OCI-M2 (cell line): ENCODE measurements around the gene AP1AR.
"Not testable (repeated sequence)": the region's sequence is repeated elsewhere in the genome, so short reads cannot be mapped to it uniquely, and the experiment has no call there.

Source experiments
- DNase-seq: peaks from one replicate; lab custom pipeline; 2025; ENCODE audit not compliant: unreplicated experiment; lab: John Stamatoyannopoulos, UW

Gene AP1AR

DNA sequence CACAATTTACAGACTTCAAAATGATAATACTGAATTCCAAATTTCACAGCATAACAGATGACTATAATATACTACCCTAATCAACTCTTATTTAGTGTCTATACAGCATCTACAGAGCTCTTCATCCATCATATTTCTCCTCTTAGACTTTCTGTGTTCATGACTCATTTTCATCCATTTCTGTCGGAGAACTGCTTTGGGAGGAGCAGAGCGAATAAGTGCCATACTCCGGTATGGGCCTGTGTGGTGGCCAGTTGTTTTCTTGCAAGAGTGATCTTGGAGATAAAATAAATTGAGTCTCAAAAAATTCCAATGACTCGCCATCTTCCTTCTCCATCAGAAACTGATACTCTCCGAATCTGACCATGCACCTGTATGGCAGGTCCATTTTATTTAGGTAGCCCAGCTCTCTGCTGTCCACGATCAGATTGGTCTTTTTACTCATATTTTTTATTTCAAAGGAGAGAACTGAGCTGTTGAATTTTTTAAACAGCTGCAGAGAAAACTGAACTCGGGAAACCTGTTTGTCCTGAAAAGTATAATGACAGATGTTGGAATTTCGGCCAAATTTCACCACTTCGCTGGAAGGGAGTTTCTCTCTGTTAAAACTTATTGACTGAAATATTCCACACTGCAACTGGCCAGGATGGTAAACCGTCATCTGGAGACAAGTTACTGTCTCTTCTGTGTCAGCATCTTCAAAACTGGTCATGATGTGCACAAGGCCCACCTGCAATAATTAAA lies 46.3 kb downstream of the AP1AR start:
- no peak for DNase-seq

DNA sequence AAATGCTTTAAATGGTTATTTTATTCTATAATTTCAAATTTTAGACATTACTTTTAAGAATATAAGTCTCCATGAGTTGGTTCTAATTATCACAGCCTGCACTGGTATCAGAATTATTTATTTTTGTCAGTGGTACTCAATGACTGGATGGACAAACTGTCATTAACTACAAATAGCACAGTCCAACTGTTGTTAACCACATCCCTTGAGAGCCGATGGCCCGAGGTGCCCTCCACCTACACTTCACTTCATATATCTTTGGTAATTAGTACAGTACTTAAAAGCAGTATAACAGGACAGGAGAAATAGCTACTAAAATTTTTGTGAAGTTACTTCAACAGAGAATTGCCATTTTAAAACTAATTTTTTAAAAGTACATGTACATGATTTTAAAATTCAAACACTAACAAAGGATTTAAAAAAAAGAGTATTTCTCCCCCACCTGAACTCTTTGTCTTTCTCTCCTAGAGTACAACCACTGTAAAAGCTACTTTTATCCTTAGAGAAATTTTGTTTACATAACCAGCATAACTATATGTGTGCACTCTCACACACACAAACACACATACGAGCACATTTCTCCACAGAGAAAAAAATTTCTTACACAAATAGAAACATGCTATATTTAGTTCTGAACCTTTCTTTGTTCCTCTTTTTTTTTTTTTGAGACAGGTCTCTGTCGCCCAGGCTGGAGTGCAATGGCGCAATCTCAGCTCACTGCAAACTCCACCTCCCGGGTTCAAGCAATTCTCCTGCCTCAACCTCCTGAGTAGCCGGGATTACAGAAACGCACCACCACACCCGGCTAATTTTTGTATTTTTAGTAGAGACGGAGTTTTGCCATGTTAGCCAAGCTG lies 47.7 kb downstream of the AP1AR start:
- no peak for DNase-seq

DNA sequence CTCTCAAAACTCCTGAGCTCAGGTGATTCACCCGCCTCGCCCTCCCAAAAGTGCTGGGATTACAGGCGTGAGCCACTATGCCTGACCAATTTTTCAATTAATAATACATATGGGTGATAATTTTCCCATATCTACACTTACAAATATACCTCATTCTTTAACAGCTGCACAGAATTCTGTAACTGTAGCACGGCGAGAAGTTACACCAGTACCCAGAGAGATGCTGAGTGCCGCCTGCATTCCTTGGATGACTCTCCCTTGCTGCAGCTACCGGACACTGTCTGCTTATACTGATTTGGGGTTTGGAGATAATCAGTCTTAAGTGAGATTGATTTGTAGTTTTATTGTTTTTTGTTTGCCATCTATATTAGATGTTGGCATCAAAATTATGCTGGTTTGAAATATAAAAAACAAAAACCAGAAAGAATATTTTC lies 48.3 kb downstream of the AP1AR start:
- DNase-seq: no peak

DNA sequence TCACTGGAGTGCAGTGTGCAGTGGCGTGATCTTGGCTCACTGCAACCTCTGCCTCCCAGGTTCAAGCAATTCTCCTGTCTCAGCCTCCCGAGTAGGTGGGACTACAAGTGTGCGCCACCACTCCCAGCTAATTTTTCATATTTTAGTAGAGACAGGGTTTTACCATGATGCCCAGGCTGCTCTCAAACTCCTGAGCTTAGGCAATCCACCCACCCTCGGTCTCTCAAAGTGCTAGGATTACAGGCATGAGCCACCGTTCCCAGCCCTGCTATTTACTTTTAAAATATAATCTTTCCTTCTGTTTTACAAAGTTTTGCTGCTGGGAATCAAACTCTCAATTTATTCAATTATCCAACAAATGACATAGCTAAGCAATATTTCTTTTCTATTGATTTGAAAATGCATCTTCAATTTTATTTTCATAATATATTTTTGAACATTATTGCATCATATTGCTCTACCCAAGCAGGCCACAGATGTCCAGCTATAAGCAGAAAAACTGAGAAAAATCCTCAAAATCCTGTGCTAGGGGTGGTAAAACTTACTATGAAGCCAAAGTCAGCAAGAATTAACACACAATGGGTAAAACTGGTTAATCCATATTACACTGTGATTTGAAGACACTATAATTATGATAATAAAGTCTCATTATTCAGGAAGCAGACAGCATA lies 48.9 kb downstream of the AP1AR start:
- no peak for DNase-seq

DNA sequence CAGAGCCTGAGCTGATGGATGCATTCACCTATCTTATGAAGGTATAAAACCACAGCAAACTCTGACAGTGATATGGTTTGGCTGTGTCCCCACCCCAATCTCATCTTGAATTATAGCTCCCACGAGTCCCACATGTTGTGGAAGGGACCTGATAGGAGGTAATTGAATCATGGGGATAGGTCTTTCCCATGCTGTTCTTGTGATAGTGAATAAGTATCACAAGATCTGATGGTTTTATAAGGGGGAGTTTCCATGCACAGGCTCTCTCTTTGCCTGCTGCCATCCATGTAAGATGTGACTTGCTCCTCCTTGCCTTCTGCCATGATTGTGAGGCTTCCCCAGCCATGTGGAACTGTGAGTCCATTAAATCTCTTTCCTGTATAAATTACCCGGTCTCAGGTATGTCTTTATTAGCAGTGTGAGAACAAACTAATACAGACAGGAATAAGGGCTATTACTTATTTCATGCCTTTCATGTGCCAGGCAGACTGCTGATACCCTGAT lies 50.4 kb downstream of the AP1AR start:
- DNase-seq: not testable (repeated sequence)

DNA sequence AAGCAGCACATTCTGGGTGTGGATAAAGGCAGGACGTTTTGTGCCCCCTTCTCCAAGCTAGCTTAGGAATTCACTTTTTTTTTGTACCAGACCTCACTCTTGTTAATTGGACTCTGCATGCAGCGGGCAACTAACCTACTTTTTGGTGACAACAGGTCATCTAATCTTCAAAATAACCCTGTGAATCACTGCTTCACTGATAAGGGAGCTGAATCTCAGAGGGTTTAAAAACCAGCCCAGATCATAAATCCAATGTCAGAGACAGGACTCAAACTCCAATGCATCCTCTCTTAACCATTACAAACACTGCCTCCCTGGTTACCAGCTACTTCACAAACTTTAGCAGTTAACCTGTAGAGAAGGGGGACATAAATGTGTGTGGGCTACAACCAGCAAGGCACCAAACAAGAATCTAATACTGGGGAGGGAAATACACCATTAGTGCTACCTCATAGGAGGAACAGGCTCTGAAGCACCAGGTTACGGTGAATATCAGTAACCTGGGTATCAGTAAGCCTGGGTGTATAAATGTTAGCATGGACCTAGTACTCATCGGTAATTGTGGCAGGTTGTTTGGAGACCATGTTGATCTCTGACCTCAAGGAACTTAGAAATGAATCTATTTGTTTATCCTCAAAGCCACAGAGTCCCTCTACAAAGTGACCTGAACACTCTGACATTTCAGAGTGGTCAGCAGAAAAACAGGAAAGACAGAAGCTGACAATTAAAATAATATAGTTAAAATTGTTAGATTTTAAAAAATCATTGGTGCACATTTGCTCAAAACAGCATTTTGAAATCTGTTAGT lies 51.5 kb downstream of the AP1AR start:
- no peak for DNase-seq

DNA sequence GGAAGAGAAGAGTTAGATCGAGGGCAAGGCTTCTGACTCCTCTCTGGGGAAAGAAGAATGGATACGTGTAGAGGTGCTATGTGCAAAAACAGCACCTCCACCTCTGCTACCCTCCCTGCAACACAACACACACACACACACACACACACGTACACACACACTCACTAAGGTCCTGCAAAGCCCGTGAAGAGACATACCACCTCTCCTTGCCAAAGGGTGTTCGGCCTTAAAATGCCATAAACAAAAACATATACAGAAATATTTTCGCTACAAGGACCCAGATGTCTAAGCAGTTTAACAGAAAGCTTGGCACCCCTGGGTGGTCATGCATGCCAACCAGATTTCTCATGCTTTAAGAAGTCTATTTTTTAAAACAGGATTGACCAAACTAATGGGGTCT lies 52.6 kb downstream of the AP1AR start:
- DNase-seq: no peak

DNA sequence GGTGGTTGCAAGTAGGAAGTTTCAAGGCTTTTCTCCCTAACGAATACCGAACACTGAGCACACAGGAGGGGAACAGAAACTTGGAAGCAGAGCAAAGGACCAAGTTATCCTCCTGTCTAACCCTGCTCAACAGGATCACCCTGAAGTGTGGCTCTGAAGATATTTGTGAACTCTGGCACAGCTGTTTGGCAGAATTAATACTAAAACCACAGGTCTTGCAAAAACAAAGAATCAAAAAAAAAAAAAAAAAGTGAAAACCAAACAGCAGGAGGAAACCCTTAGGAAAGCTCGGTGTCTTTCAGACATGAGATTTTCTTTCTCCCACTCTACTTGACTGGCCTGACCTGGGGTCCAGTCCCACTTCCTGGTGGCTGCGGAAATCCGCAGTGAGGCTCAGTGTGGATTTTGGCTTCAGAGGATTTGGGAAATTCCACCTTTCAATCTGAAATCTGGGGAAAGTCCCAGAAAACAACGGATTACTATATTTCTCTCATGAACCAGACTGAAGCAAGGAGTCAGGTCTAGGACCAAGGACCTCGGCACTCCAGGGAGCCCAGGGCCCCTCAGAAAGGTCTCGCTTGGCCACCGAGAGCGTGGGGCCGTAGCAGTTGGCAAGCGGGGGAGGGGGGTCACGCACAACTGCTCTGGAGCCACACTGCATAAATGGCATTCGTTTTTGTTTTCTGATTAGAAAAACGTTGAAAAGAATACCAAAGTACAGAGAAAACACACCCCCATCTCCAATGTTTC lies 53.2 kb downstream of the AP1AR start:
- no peak for DNase-seq

DNA sequence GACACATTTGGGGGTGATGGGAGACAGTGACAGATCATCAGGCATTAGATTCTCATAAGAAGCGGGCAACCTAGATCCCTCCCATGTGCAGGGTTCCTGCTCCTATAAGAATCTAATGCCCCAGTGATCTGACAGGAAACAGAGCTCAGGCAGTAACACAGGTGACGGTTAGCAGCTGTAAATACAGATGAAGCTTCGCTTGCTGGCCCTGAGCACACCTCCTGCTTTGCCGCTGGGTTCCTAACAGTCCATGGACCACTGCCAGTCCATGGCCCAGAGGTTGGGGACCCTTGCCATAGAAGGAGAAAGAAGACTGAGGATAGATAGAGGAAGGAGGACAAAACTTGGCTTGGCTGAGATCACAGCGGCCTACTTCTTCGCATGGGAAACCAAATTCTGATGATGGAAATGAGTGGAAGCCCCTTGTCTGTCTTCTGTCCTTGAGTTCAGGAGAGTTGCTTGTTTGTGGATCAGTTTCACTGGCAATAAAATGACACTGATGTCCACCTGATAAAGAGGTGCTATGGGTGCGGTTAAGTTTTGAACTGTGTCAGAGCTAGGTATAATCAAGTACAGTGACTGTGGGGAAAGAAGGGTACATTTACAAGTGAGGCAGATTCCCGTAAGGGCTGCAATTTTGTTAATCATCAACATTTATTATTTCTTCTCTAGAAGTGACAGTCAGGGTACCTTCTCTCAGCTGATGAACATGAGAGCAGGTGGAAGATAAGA lies 55.8 kb downstream of the AP1AR start:
- DNase-seq: no peak

DNA sequence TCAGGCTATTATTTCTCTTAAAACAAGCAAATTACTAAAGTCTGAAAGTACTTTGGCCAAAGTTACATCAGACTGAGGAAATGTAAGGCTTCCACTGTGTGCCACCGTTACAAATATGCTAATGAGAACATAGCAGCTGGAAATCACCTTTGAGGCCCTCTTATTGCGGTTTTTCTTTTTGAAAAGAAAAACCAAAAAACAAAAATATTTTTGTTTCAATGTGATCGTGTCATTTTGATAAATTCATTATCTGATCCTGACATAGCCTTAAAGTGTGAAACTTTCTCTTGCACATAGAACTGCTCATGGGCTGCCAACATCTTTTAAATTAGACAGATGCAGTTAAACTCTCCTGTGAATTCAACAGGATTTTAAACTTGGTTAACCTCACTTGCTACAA lies 56.9 kb downstream of the AP1AR start:
- no peak for DNase-seq

DNA sequence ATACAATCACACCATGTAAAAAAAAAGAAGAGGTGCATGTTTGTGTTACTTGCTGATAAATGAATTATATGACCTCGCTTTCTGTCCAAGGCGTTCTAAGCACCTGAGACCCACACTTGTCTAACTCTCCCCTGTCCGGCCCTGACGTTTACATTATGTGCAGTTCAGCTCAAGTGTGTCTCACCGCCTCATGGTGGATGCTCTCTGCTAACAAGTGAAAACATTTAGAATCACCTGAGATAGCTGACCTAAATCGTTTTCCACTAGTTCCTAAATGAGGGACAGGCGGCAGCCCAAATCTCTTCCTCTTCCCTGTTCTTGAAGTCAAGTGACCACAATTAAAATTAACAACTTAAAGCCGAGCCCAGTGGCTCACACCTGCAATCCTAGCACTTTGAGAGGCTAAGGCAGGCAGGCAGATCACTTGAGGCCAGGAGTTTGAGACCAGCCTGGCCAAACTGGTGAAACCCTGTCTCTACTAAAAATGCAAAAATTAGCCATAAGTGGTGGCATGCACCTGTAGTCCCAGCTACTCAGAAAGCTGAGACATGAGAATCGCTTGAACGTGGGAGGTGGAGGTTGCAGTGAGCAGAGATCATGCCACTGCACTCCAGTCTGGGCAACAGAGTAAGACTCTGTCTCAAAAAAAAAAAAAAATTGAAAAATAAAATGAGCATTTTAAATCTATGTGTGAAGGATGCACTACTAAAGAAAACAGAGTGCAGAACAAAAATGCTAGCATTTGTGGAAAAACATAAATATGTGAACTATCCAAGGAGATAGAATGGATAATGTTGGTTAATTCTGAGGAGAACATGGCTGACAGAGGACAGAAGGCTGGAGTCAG lies 58.0 kb downstream of the AP1AR start:
- no peak for DNase-seq

DNA sequence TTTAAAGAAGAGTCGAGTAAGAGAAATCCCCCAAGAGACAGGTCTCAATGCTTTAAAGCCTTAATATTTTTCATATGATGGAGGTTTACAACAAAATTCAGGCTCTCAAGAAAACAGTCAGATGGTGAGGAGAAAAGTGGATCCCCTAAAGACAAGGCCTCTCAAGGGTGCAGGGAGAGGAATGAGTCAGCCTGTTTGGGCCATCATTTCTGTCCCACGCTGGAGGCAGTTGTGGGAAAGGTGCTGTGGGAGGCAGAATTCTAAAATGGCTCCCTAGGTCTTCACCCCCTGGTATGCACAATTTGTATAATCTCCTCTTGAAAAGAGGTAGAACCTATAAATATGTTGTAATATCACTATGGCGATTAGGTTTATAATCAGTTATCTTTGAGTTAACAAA lies 58.8 kb downstream of the AP1AR start:
- no peak for DNase-seq

DNA sequence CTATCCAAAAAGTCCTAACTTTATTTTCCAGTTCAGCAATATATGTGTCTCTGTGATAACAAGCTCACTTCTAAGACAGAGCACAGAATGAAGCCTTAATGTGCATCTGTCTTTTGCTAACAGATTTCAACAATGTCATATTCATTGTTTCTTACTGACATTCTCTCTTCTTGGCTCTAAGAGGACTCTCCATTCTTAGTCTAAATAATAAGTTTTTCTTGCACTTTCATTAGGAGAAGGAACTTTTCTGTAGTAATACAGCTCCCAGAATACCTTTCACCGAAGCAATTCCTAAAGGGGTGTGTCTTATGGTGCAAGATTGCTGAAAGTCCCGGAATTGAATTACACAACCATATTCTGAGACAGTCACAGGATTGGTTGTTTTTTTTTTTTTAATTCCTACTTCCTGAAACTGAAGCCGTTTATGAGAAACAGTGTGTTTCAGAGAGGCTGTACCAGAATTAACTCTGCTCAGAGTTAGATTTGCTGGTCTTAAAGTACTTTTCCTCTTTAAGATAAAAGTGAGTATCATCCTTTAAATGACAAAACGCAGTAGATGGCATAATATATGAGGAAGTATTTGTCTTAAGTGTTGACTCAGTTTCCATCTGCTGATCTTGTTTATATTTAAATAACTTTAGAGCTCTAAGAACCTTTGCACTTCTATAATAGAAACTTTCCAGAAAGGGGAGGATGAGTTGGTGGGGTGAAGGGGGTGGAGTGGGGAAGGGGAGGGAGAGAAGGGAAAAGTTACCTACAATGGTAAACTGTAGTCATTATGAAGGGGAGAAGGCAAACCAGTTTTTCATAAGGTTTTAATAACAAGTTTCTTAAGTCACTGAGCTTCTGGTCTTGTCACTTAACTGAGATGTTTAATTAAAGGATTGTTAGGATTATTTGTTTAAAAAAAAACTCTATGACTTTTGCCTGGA lies 65.6 kb downstream of the AP1AR start, which contains the start of gene ALPK1:
TSS of gene ALPK1 (plus strand) at position 421 of the 932 bp plus-strand sequence.
- DNase-seq: no peak

DNA sequence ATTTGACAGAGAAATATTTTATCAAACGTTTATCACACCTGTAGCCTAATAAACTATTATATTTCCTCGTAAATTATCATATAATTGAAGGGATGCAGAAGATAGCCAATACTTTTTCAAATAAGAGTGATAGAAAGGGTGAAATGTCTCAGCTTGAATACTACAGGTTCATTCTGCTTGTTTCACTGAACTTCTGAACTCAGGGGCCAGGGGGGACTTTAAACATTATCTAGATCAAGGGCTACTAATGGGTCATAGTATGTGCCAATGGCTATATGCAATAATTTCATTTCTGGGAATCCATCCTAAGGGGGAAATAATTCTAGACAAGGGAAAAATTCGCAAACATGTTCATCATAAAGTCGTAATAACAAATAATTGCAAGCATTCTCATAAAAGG lies 68.1 kb downstream of the AP1AR start:
- no peak for DNase-seq

DNA sequence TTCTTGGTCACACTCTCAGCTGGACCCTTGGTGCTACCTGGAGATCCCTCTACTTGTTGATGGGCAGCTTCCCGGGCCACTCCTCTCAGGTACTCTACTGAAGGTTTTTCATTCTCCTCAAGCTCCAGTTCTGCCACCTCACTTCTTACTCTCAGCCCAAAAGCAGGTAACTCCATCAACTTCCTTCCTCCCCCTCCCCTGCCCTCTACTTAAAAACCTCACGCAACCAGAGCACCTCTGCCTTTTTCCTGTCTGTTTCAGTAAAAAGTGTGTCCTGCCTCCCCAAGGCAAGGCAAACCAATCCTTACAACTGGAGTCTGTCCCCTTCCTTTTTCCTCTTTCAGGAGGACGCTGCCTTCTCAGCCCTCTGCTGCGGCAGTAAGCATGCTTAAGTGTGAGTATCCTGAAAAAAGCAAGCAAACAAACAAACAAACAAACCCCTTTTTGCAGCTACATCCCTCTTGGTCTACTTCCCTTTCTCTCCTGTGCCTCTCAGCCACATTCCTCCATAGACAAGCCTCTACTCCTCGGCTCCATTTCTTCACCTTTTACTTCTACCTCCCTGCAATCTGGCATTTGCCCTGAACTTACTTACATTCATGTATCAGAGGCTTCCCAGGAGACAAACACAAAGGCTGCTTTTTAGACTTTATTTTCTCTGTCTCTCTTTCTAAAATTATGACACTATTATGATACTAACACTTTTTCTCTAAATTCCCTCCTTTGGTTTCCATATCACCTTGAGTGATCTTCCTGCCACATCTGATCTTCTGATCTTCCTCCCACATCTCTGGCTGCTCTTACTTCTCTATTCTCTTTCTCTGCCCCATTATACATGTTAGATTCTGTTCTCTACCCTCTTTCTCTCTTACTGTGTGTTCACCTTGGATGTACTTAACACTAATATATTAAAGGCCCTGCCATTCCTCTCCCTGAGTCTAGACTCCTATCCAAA lies 71.0 kb downstream of the AP1AR start:
- DNase-seq: no peak

DNA sequence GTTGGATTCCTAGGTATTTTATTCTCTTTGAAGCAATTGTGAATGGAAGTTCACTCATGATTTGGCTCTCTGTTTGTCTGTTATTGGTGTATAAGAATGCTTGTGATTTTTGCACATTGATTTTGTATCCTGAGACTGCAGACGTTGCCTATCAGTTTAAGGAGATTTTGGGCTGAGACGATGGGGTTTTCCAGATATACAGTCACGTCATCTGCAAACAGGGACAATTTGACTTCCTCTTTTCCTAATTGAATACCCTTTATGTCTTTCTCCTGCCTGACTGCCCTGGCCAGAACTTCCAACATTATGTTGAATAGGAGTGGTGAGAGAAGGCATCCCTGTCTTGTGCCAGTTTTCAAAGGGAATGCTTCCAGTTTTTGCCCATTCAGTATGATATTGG lies 73.9 kb downstream of the AP1AR start:
- not testable (repeated sequence) for DNase-seq
